BLaER1 (cell line): Measurements from ENCODE around the gene CASZ1.
A peak's percentile ranks its signal among the peaks of the same experiment; 100 is the strongest.

Source experiments
- H3K27ac ChIP-seq: shearing (Covaris generic); formaldehyde crosslinking; 2 replicates; pipeline ENCODE4 v1.8.1; 2022
- H3K27me3 ChIP-seq: shearing (Covaris generic); formaldehyde crosslinking; 2 replicates; pipeline ENCODE4 v1.8.1; 2022
- H3K36me3 ChIP-seq: shearing (Covaris generic); formaldehyde crosslinking; 2 replicates; pipeline ENCODE4 v1.8.1; 2022
- H3K4me1 ChIP-seq: shearing (Covaris generic); formaldehyde crosslinking; 2 replicates; pipeline ENCODE4 v1.8.1; 2022
- H3K4me2 ChIP-seq: shearing (Covaris generic); formaldehyde crosslinking; 2 replicates; pipeline ENCODE4 v1.8.1; 2022
- H3K4me3 ChIP-seq: shearing (Covaris generic); formaldehyde crosslinking; 2 replicates; pipeline ENCODE4 v1.8.1; 2022
- H3K9ac ChIP-seq: shearing (Covaris generic); formaldehyde crosslinking; 2 replicates; pipeline ENCODE4 v1.8.1; 2022
- H3K9me3 ChIP-seq: shearing (Covaris generic); formaldehyde crosslinking; 2 replicates; pipeline ENCODE4 v1.8.1; 2022
- H4K20me1 ChIP-seq: shearing (Covaris generic); formaldehyde crosslinking; 2 replicates; pipeline ENCODE4 v1.8.1; 2022
- Cebpa-rat ChIP-seq: shearing (Covaris generic); IDR thresholded peaks from 2 replicates; pipeline ENCODE4 v1.8.1; 2022

Gene CASZ1

GRCh38 chr1:10756842-10757241 is 39.6 kb downstream of the CASZ1 start:
- H3K4me1 ChIP-seq = peaks cover 39% of the 10 kb centered on the region
- no peak overlapping the region for H3K4me3 ChIP-seq

GRCh38 chr1:10755970-10756521 is 40.4 kb downstream of the CASZ1 start:
- Histone ChIP-seq H3K9ac (peak overlapping the region; percentile 58; the same call in 1 of the 2 replicates), H3K27me3 (no peaks in the 10 kb centered on the region), H3K27ac (no peak overlapping the region), H3K36me3 (no peaks in the 10 kb centered on the region), H3K9me3 (no peaks in the 10 kb centered on the region), H3K4me2 (peak overlapping the region; percentile 64), H3K4me1 (peaks cover 32% of the 10 kb centered on the region), H3K4me3 (no peak overlapping the region), H4K20me1 (0 out of 2 replicates have a peak, but pooled peaks cover 9% of the 10 kb centered on the region)
- TF ChIP-seq Cebpa-rat = no peak

More at GRCh38 chr1:10756842-10757241, 39.6 kb downstream of the CASZ1 start:
- H3K9me3 ChIP-seq = no peaks in the 10 kb centered on the region
- TF ChIP-seq Cebpa-rat = no peak
- peak overlapping the region; percentile 64 for H3K4me2 ChIP-seq
- no peak overlapping the region for H3K27ac ChIP-seq
- H3K36me3 ChIP-seq = no peaks in the 10 kb centered on the region
- H4K20me1 ChIP-seq = 0 out of 2 replicates have a peak, but pooled peaks cover 9% of the 10 kb centered on the region
- no peaks in the 10 kb centered on the region for H3K27me3 ChIP-seq
- no peak overlapping the region for H3K9ac ChIP-seq

- no peak overlapping the region for H3K27ac ChIP-seq
- no peak overlapping the region for H3K9ac ChIP-seq
- no peak for TF ChIP-seq Cebpa-rat
- H3K4me3 ChIP-seq = no peak overlapping the region
- peak overlapping the region; percentile 64; the same call in 1 of the 2 replicates for H3K4me2 ChIP-seq
- 0 out of 2 replicates have a peak, but pooled peaks cover 8% of the 10 kb centered on the region for H4K20me1 ChIP-seq
- H3K4me1 ChIP-seq = peaks cover 32% of the 10 kb centered on the region
- no peaks in the 10 kb centered on the region for H3K36me3 ChIP-seq
- H3K27me3 ChIP-seq = no peaks in the 10 kb centered on the region
- H3K9me3 ChIP-seq = no peaks in the 10 kb centered on the region
Observed at GRCh38 chr1:10754568-10755329, 41.7 kb downstream of the CASZ1 start.

- no peak overlapping the region for H3K27ac ChIP-seq
- H3K4me3 ChIP-seq = no peak overlapping the region
- TF ChIP-seq Cebpa-rat = no peak
- no peaks in the 10 kb centered on the region for H4K20me1 ChIP-seq
- no peaks in the 10 kb centered on the region for H3K9me3 ChIP-seq
- H3K4me1 ChIP-seq = peaks cover 25% of the 10 kb centered on the region
- no peak overlapping the region for H3K4me2 ChIP-seq
- no peaks in the 10 kb centered on the region for H3K27me3 ChIP-seq
- H3K9ac ChIP-seq = no peak overlapping the region
- H3K36me3 ChIP-seq = no peaks in the 10 kb centered on the region
Observed at GRCh38 chr1:10753299-10753698, 43.1 kb downstream of the CASZ1 start.

- Histone ChIP-seq H3K9me3 (no peaks in the 10 kb centered on the region), H4K20me1 (no peaks in the 10 kb centered on the region), H3K27me3 (no peaks in the 10 kb centered on the region), H3K4me2 (no peak overlapping the region), H3K9ac (no peak overlapping the region), H3K36me3 (no peaks in the 10 kb centered on the region), H3K4me3 (no peak overlapping the region), H3K4me1 (peaks cover 24% of the 10 kb centered on the region), H3K27ac (no peak overlapping the region)
- TF ChIP-seq Cebpa-rat = no peak
Observed at GRCh38 chr1:10751561-10752085, 44.8 kb downstream of the CASZ1 start.

- no peaks in the 10 kb centered on the region for H3K36me3 ChIP-seq
- TF ChIP-seq Cebpa-rat = no peak
- peaks cover 19% of the 10 kb centered on the region for H3K4me1 ChIP-seq
- no peaks in the 10 kb centered on the region for H3K27me3 ChIP-seq
- H3K4me3 ChIP-seq = no peak overlapping the region
- no peak overlapping the region for H3K9ac ChIP-seq
- H3K9me3 ChIP-seq = no peaks in the 10 kb centered on the region
- H3K27ac ChIP-seq = no peak overlapping the region
- no peak overlapping the region for H3K4me2 ChIP-seq
- no peaks in the 10 kb centered on the region for H4K20me1 ChIP-seq
Observed at GRCh38 chr1:10751160-10751559, 45.3 kb downstream of the CASZ1 start.

GRCh38 chr1:10745886-10746455 is 50.5 kb downstream of the CASZ1 start:
- Histone ChIP-seq H3K36me3 (no peaks in the 10 kb centered on the region), H3K27me3 (peaks cover 16% of the 10 kb centered on the region; the same call in 1 of the 2 replicates), H3K9me3 (no peaks in the 10 kb centered on the region), H4K20me1 (no peaks in the 10 kb centered on the region), H3K4me1 (no peaks in the 10 kb centered on the region), H3K9ac (no peak overlapping the region), H3K4me2 (no peak overlapping the region), H3K27ac (no peak overlapping the region), H3K4me3 (no peak overlapping the region)
- TF ChIP-seq Cebpa-rat = no peak

GRCh38 chr1:10745383-10745782 is 51.1 kb downstream of the CASZ1 start:
- H3K9ac ChIP-seq = no peak overlapping the region
- TF ChIP-seq Cebpa-rat = no peak
- no peak overlapping the region for H3K4me3 ChIP-seq
- H3K27me3 ChIP-seq = peaks cover 16% of the 10 kb centered on the region; the same call in 1 of the 2 replicates
- no peaks in the 10 kb centered on the region for H4K20me1 ChIP-seq
- no peaks in the 10 kb centered on the region for H3K9me3 ChIP-seq
- H3K4me1 ChIP-seq = no peaks in the 10 kb centered on the region
- H3K4me2 ChIP-seq = no peak overlapping the region
- H3K36me3 ChIP-seq = no peaks in the 10 kb centered on the region
- no peak overlapping the region for H3K27ac ChIP-seq

- Histone ChIP-seq H3K36me3 (no peaks in the 10 kb centered on the region), H3K4me3 (no peak overlapping the region), H3K9me3 (no peaks in the 10 kb centered on the region), H4K20me1 (no peaks in the 10 kb centered on the region), H3K4me2 (no peak overlapping the region), H3K27ac (no peak overlapping the region), H3K9ac (no peak overlapping the region), H3K4me1 (no peaks in the 10 kb centered on the region), H3K27me3 (peaks cover 16% of the 10 kb centered on the region; the same call in 1 of the 2 replicates)
- no peak for TF ChIP-seq Cebpa-rat
Observed at GRCh38 chr1:10744654-10745238, 51.7 kb downstream of the CASZ1 start.
